Activated CD4-positive, alpha-beta T cell treated with anti-CD3 and anti-CD28 coated beads, Interleukin-2, amount 10 ng/mL, durations not matched to agents 24 days and 14 days (primary cell): Measurements from ENCODE around the gene PPARG. TPM values are rescaled to one million over a fixed set of nuclear protein-coding genes. Genes with fewer than 3 reads are reported as not detected.
A peak's percentile ranks its signal among the peaks of the same experiment; 100 is the strongest.
"Not testable (repeated sequence)": the region's sequence is repeated elsewhere in the genome, so short reads cannot be mapped to it uniquely, and the experiment has no call there.

Source experiments
- DNase-seq: peaks from one replicate; pipeline ENCODE4 v3.0.0; 2022
- H3K27ac Mint-ChIP-seq: one replicate; pipeline ENCODE4 v1.8.0; 2022; ENCODE audit warnings: mild to moderate bottlenecking, mixed read lengths
- H3K27me3 Mint-ChIP-seq: one replicate; pipeline ENCODE4 v1.8.0; 2022; ENCODE audit warnings: mixed read lengths
- H3K36me3 Mint-ChIP-seq: one replicate; pipeline ENCODE4 v1.8.0; 2022; ENCODE audit warnings: low read depth, mild to moderate bottlenecking, mixed read lengths
- H3K4me1 Mint-ChIP-seq: one replicate; pipeline ENCODE4 v1.8.0; 2021; ENCODE audit warnings: mixed read lengths
- H3K4me3 Mint-ChIP-seq: one replicate; pipeline ENCODE4 v1.8.0; 2022; ENCODE audit warnings: mild to moderate bottlenecking, moderate library complexity, mixed read lengths
- H3K9me3 Mint-ChIP-seq: one replicate; pipeline ENCODE4 v1.8.0; 2021; ENCODE audit warnings: mixed read lengths
- intact Hi-C: fragments of 100-400 bp; cut with micrococcal nuclease; formaldehyde crosslinking; loops from one replicate; pipeline ENCODE4 v1.15.1; 2023
- total RNA-seq: library from RNA; stranded (reverse); gene quantifications from 2 replicates; pipeline ENCODE4 v1.2.3, GENCODE V29; 2022

PPARG gene
- total RNA-seq, 1 donor from 2014 or later = 4.6 TPM

GRCh38 chr3:12465151-12465835, 176.4 kb downstream of the PPARG start:
- Mint-ChIP-seq H3K4me1 (peaks cover 7% of the 10 kb centered on the region), H3K9me3 (no peaks in the 10 kb centered on the region), H3K36me3 (no peaks in the 10 kb centered on the region), H3K4me3 (no peak overlapping the region), H3K27me3 (no peaks in the 10 kb centered on the region), H3K27ac (no peak overlapping the region)
- intact Hi-C loops = no loop called here
- DNase-seq = no peak

GRCh38 chr3:12465836-12466225, 177.0 kb downstream of the PPARG start:
- H3K4me1 Mint-ChIP-seq = peaks cover 8% of the 10 kb centered on the region
- H3K4me3 Mint-ChIP-seq = no peak overlapping the region
- H3K36me3 Mint-ChIP-seq = no peaks in the 10 kb centered on the region
- no peak overlapping the region for H3K27ac Mint-ChIP-seq
- H3K9me3 Mint-ChIP-seq = no peaks in the 10 kb centered on the region
- no peaks in the 10 kb centered on the region for H3K27me3 Mint-ChIP-seq
- no peak for DNase-seq
- intact Hi-C loops = no loop called here

DNA sequence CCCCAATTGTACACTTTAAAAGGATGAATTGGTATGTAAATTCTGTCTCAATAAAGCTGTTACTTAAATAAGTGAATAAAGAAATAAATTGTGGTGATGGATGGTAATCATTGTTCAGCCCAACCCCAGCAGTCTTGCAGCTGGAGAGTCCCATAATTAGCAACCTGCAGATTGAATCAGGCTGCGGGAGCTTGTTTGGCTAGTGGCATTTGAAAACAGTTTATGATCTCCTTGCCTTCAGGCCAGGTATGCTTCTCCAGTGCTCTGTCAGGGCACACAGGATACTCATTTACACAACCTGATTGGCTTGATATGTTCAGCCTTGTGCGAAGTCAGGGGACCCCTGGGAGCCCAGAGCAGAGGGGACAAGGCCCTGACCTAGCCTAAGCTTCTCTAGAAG, 178.9 kb downstream of the PPARG start:
- H3K4me1 Mint-ChIP-seq = peaks cover 9% of the 10 kb centered on the region
- H3K27me3 Mint-ChIP-seq = no peaks in the 10 kb centered on the region
- no peak overlapping the region for H3K27ac Mint-ChIP-seq
- no peak for DNase-seq
- intact Hi-C loops = no loop called here
- H3K36me3 Mint-ChIP-seq = no peaks in the 10 kb centered on the region
- H3K9me3 Mint-ChIP-seq = no peaks in the 10 kb centered on the region
- H3K4me3 Mint-ChIP-seq = no peak overlapping the region

GRCh38 chr3:12468276-12468675, 179.4 kb downstream of the PPARG start:
- no peak overlapping the region for H3K4me3 Mint-ChIP-seq
- peaks cover 9% of the 10 kb centered on the region for H3K4me1 Mint-ChIP-seq
- intact Hi-C loops = no loop called here
- DNase-seq = no peak
- H3K27me3 Mint-ChIP-seq = no peaks in the 10 kb centered on the region
- no peaks in the 10 kb centered on the region for H3K36me3 Mint-ChIP-seq
- no peak overlapping the region for H3K27ac Mint-ChIP-seq
- H3K9me3 Mint-ChIP-seq = no peaks in the 10 kb centered on the region

- intact Hi-C loops = no loop called here
- Mint-ChIP-seq H3K4me1 (peaks cover 9% of the 10 kb centered on the region), H3K36me3 (no peaks in the 10 kb centered on the region), H3K27me3 (no peaks in the 10 kb centered on the region), H3K9me3 (no peaks in the 10 kb centered on the region), H3K4me3 (no peak overlapping the region), H3K27ac (no peak overlapping the region)
- DNase-seq = no peak
Observed at GRCh38 chr3:12468757-12469156, 179.9 kb downstream of the PPARG start.

DNA sequence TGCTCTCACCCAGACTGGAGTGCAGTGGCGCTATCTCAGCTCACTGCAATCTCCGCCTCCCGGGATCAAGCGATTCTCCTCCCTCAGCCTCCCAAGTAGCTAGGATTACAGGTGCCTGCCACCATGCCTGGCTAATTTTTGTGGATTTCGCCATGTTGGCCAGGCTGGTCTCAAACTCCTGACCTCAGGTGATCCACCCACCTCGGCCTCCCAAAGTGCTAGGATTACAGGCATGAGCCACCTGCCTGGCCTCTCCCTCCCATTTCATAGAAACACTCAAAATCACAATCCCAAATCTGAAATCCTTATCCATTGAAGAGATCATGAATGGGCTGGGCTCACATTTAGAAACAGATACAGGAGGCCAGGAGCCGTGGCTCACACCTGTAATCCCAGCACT, 180.4 kb downstream of the PPARG start:
- H3K4me3 Mint-ChIP-seq, H3K4me1 Mint-ChIP-seq, DNase-seq, H3K9me3 Mint-ChIP-seq, intact Hi-C loops, H3K27ac Mint-ChIP-seq, H3K27me3 Mint-ChIP-seq, H3K36me3 Mint-ChIP-seq: not testable (repeated sequence)

GRCh38 chr3:12470111-12470510, 181.2 kb downstream of the PPARG start:
- no peak for DNase-seq

GRCh38 chr3:12470680-12471079, 181.8 kb downstream of the PPARG start:
- Mint-ChIP-seq H3K4me3 (no peak overlapping the region), H3K27me3 (no peaks in the 10 kb centered on the region), H3K4me1 (peaks cover 9% of the 10 kb centered on the region), H3K36me3 (no peaks in the 10 kb centered on the region), H3K9me3 (no peaks in the 10 kb centered on the region), H3K27ac (peak overlapping the region; percentile 77)
- DNase-seq = no peak
- intact Hi-C loops = no loop called here

More at GRCh38 chr3:12470111-12470510, 181.2 kb downstream of the PPARG start:
- intact Hi-C loops = no loop called here
- no peak overlapping the region for H3K27ac Mint-ChIP-seq
- H3K27me3 Mint-ChIP-seq = no peaks in the 10 kb centered on the region
- peaks cover 9% of the 10 kb centered on the region for H3K4me1 Mint-ChIP-seq
- H3K9me3 Mint-ChIP-seq = no peaks in the 10 kb centered on the region
- H3K36me3 Mint-ChIP-seq = no peaks in the 10 kb centered on the region
- H3K4me3 Mint-ChIP-seq = no peak overlapping the region

DNA sequence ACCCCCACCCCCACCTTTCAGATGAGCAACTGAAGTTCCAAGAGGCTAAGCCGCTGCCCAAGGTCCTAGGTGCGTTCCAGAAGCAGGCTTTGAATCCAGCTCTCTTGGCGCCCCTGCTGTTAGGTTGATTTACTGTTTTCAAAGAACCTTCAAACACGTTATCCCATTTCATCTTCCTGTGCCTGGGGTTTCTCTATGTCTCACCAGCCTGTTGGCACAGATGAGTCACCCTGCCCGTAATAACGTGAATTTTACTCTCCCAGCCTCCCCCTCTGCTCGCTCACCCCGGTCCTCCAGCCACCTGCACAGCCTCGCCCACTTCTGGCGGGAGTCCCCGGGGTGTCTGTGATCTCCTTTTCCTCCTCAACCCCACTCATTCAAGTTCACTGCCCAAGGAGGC, 182.4 kb downstream of the PPARG start:
- Mint-ChIP-seq H3K36me3 (no peaks in the 10 kb centered on the region), H3K4me3 (no peak overlapping the region), H3K4me1 (peaks cover 9% of the 10 kb centered on the region), H3K27me3 (no peaks in the 10 kb centered on the region), H3K9me3 (no peaks in the 10 kb centered on the region), H3K27ac (peak overlapping the region; percentile 77)
- intact Hi-C loops = no loop called here
- DNase-seq = no peak

DNA sequence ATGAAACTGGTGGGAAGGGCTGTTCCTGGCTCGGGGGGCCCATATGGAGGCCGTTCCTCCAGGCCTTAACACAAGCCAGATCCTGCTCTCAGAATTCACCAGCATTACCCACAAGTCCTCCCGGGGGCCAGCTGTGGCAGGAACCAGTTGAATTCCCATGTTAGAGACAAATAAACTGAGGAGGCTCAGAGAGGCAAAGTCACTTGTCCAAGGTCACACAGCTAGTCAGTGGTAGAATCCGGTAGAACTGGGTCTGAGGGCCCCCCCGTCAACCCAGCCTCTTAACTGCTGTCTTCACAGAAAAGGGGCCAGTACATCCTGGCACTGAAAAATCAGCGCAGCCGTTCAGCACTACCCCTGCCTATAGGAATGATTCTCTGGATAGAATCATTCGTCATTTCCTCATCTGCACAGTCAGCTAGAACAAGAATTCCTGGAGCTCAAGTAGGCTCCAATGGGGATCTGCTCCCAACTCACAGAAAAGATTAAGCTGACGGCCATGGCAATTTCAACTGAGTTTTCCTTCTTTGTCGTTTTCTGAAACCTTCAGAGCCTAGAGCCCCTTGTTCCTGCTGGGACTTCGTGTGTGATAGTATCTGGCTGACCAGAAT, 183.2 kb downstream of the PPARG start:
- Mint-ChIP-seq H3K4me1 (peaks cover 9% of the 10 kb centered on the region), H3K27ac (no peak overlapping the region), H3K27me3 (no peaks in the 10 kb centered on the region), H3K9me3 (no peaks in the 10 kb centered on the region), H3K36me3 (no peaks in the 10 kb centered on the region), H3K4me3 (no peak overlapping the region)
- intact Hi-C loops = no loop called here
- no peak for DNase-seq

GRCh38 chr3:12472796-12473195, 183.9 kb downstream of the PPARG start:
- no peak overlapping the region for H3K4me3 Mint-ChIP-seq
- peaks cover 9% of the 10 kb centered on the region for H3K4me1 Mint-ChIP-seq
- no peak for DNase-seq
- H3K9me3 Mint-ChIP-seq = no peaks in the 10 kb centered on the region
- no peaks in the 10 kb centered on the region for H3K27me3 Mint-ChIP-seq
- intact Hi-C loops = no loop called here
- H3K36me3 Mint-ChIP-seq = no peaks in the 10 kb centered on the region
- no peak overlapping the region for H3K27ac Mint-ChIP-seq

DNA sequence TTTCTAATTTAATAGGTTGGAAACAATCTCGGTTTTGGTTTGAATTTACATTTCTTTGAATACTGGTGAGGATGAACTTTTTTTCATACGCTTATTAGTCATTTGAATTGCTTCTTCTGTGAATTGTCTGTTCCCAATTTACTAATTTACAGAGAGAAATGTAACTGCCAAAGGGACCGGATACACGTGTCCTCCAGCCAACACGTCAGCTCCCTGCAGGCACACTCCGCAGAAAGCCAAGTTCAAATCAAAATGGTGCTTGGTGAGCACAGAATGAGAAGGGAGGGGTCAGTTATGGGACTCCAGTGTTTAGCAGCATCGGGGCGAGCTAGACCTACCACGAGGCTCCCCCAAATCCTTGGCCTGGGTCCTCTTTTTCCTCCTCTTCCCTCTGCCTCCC, 184.6 kb downstream of the PPARG start:
- Mint-ChIP-seq H3K4me1 (peaks cover 9% of the 10 kb centered on the region), H3K4me3 (no peak overlapping the region), H3K27ac (no peak overlapping the region), H3K9me3 (no peaks in the 10 kb centered on the region), H3K36me3 (no peaks in the 10 kb centered on the region), H3K27me3 (no peaks in the 10 kb centered on the region)
- intact Hi-C loops = no loop called here
- DNase-seq = no peak

- Mint-ChIP-seq H3K4me1 (peaks cover 4% of the 10 kb centered on the region), H3K27ac (no peak overlapping the region), H3K4me3 (no peak overlapping the region), H3K9me3 (no peaks in the 10 kb centered on the region), H3K27me3 (no peaks in the 10 kb centered on the region), H3K36me3 (no peaks in the 10 kb centered on the region)
- DNase-seq = no peak
- intact Hi-C loops = loop anchor here (5.0 kb wide), 1 partner anchor 79 kb away; no protein-coding TSS in a partner anchor
Observed at GRCh38 chr3:12476238-12476897, 187.5 kb downstream of the PPARG start.

DNA sequence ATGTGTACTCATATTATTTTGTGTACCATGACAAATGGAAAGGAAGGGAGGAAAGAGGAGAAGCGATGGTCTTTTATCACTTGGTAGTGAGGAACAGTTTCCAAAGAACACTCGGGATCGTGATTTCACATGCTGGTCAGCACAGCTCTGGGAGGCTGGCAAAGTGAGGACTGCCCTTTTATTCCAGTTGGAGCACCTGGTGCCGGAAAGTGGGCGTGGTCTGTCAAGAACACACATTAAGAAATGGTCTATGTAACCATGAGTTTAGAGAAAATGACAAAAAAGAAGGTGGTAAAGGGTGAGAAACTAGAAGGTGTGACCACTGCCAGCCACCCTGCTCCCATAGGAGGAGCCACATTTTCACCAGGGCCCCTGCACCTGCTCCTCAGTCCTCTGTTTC, 188.4 kb downstream of the PPARG start:
- no peak for DNase-seq

More for the DNA sequence above, 188.4 kb downstream of the PPARG start:
- no peak overlapping the region for H3K4me3 Mint-ChIP-seq
- H3K36me3 Mint-ChIP-seq = no peaks in the 10 kb centered on the region
- H3K4me1 Mint-ChIP-seq = peaks cover 2% of the 10 kb centered on the region
- intact Hi-C loops = loop anchor here (5.0 kb wide), 1 partner anchor 80 kb away; no protein-coding TSS in a partner anchor
- no peak overlapping the region for H3K27ac Mint-ChIP-seq
- H3K9me3 Mint-ChIP-seq = no peaks in the 10 kb centered on the region
- H3K27me3 Mint-ChIP-seq = no peaks in the 10 kb centered on the region
